Ishikawa (cell line): ENCODE measurements around the gene HMX2.

Source experiments
- CEBPB ChIP-seq: IDR thresholded peaks from 2 replicates; pipeline ENCODE4 v1.6.1; 2012
- CREB1 ChIP-seq: IDR thresholded peaks from 2 replicates; pipeline ENCODE4 v1.6.1; 2012; ENCODE audit warnings: low read depth
- EGR1 ChIP-seq: IDR thresholded peaks from 2 replicates; pipeline ENCODE4 v1.6.1; 2012
- EP300 ChIP-seq: IDR thresholded peaks from 2 replicates; pipeline ENCODE4 v1.6.1; 2012; ENCODE audit warnings: borderline replicate concordance
- FOXM1 ChIP-seq: IDR thresholded peaks from 2 replicates; pipeline ENCODE4 v1.6.1; 2012; ENCODE audit warnings: low read depth, borderline replicate concordance
- MAX ChIP-seq: IDR thresholded peaks from 2 replicates; pipeline ENCODE4 v1.6.1; 2012
- NFIC ChIP-seq: IDR thresholded peaks from 2 replicates; pipeline ENCODE4 v1.6.1; 2012
- RAD21 ChIP-seq: IDR thresholded peaks from 2 replicates; pipeline ENCODE4 v1.6.1; 2012; ENCODE audit warnings: low read depth
- REST ChIP-seq: IDR thresholded peaks from 2 replicates; pipeline ENCODE4 v1.6.1; 2012; ENCODE audit warnings: low read depth, mild to moderate bottlenecking
- TAF1 ChIP-seq: IDR thresholded peaks from 2 replicates; pipeline ENCODE4 v1.6.1; 2012; ENCODE audit warnings: low read depth, mild to moderate bottlenecking
- TCF12 ChIP-seq: IDR thresholded peaks from 2 replicates; pipeline ENCODE4 v1.6.1; 2012; ENCODE audit warnings: low read depth
- TEAD4 ChIP-seq: IDR thresholded peaks from 2 replicates; pipeline ENCODE4 v1.6.1; 2012
- USF1 ChIP-seq: IDR thresholded peaks from 2 replicates; pipeline ENCODE4 v1.6.1; 2012
- YY1 ChIP-seq: IDR thresholded peaks from 2 replicates; pipeline ENCODE4 v1.6.1; 2012; ENCODE audit warnings: low read depth
- ZBTB7A ChIP-seq: IDR thresholded peaks from 2 replicates; pipeline ENCODE4 v1.6.1; 2012; ENCODE audit warnings: low read depth

HMX2 gene

DNA sequence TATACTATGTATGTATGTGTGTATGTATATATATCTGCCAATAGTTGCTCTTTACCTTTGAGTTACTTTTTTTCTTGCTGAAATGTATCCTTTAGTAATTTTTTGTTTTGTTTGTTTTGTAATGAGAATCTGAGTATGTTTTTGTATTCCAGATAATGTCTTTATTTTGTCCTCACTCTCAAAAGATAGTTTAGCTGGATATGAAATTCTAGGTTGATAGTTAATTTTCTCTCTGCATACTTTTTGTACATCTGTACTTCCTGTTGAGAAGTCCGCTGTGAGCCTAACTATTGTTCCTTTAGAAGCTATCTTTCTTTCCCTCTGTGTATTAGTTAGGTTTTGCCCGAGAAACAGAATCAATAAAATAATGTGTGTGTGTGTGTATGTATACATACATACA is 35.8 kb downstream of the HMX2 start:
- TF ChIP-seq EGR1 = no peak
- TF ChIP-seq TCF12 = no peak
- no peak for TF ChIP-seq TEAD4

DNA sequence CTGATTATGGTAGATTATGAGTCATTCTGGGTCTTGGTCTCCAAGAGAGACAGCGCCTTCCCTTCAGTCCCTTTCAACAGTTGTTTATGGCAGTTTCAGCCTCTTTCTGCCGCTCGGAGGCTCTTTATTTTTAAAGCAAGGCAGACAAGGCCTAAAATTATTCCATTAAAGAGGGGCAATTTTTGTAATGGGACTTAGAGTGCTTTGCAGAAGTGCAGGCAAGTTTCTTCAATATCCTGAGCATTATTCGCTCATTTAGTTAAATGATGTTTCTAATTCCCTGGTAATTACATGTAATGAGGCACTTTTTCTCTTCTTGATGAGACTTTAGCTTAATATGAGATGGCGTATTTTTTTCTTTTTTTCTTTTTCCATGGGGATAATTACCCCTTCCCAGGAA is 39.8 kb downstream of the HMX2 start:
- TF ChIP-seq TAF1 (no peak), TCF12 (no peak), CEBPB (no peak), NFIC (no peak), TEAD4 (no peak), RAD21 (no peak), REST (no peak), USF1 (no peak), MAX (no peak), FOXM1 (no peak), EGR1 (no peak), EP300 (no peak), CREB1 (no peak), YY1 (no peak), ZBTB7A (no peak)

GRCh38 chr10:123191886-123192285 is 44.0 kb downstream of the HMX2 start:
- TF ChIP-seq USF1 = no peak
- TF ChIP-seq NFIC = no peak

- no peak for TF ChIP-seq TEAD4
- no peak for TF ChIP-seq RAD21
- no peak for TF ChIP-seq NFIC
- no peak for TF ChIP-seq TAF1
- TF ChIP-seq EP300 = no peak
Observed at GRCh38 chr10:123194056-123194455, 46.1 kb downstream of the HMX2 start.
